Measurements from ENCODE around the gene ZNF555.
"Not testable (repeated sequence)": the region's sequence is repeated elsewhere in the genome, so short reads cannot be mapped to it uniquely, and the experiment has no call there.

The ZNF555 gene

DNA sequence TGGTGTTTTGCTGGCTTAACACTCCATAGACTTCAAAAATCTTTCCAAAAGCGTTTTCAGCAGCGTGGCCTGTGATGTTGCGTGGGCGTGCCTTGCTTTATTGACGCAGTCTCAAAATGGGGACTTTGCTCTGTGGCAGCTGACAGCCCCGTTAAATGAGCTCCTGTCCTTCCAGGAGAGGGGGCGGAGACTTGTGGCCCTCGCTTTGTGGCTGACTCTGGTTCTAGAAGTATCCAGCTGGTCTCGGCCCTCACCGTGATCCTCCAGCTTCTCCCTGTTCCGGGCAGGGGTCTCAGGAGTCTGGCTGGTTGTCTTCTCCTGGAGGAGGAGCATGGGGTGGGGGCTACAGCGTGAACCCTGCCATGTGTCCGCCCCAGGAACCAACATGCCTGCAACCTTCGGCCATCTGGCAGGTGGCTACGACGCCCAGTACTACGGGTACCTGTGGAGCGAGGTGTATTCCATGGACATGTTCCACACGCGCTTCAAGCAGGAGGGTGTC lies 30.0 kb upstream of the ZNF555 start:
- no peak for DNase-seq (ENCODE audit: low spot score in 2 of 2)
- Mint-ChIP-seq H3K4me3 (no peak overlapping the region), H3K36me3 (ENCODE audit: insufficient read depth) (no peaks in the 10 kb centered on the region), H3K9me3 (no peaks in the 10 kb centered on the region), H3K27me3 (no peaks in the 10 kb centered on the region), H3K27ac (ENCODE audit: low read depth) (no peak overlapping the region), H3K4me1 (no peaks in the 10 kb centered on the region)
- ATAC-seq (replicated peaks; ENCODE audit: extremely low read depth, poor library complexity, severe bottlenecking): no peak

DNA sequence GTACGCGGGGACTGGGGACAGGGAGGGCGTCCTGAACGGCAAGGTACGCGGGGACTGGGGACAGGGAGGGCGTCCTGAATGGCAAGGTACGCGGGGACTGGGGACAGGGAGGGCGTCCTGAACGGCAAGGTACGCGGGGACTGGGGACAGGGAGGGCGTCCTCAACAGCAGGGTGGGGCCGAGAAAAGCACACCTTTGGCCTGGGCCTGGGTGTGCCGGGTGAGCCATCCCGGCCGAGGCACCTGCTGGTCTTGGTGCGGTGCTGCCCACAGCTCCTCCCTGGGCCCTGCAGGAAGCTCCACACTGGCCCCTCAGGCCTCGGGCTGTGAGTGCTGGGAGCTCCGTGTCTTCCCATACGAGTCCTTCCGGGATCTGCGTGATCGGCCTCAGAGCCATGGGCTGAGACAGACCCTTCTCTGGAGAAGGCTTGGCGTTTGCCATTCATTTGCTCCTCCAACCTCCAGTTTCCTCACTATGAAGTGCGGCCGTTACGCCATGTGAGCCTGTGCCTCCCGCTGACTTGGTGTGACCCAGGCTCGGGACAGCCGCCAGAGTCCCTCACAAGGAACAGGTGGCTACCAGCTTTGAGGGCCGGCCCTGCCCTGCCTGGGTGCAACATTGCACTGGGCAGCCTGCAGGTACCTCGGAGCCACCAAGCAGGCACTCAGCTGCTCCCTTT lies 29.4 kb upstream of the ZNF555 start:
- Mint-ChIP-seq H3K36me3 (ENCODE audit: insufficient read depth) (no peaks in the 10 kb centered on the region), H3K4me1 (no peaks in the 10 kb centered on the region), H3K27me3 (no peaks in the 10 kb centered on the region), H3K27ac (ENCODE audit: low read depth) (no peak overlapping the region), H3K4me3 (no peak overlapping the region), H3K9me3 (no peaks in the 10 kb centered on the region)
- no peak for DNase-seq (ENCODE audit: low spot score in 2 of 2)
- ATAC-seq (replicated peaks; ENCODE audit: extremely low read depth, poor library complexity, severe bottlenecking): no peak

DNA sequence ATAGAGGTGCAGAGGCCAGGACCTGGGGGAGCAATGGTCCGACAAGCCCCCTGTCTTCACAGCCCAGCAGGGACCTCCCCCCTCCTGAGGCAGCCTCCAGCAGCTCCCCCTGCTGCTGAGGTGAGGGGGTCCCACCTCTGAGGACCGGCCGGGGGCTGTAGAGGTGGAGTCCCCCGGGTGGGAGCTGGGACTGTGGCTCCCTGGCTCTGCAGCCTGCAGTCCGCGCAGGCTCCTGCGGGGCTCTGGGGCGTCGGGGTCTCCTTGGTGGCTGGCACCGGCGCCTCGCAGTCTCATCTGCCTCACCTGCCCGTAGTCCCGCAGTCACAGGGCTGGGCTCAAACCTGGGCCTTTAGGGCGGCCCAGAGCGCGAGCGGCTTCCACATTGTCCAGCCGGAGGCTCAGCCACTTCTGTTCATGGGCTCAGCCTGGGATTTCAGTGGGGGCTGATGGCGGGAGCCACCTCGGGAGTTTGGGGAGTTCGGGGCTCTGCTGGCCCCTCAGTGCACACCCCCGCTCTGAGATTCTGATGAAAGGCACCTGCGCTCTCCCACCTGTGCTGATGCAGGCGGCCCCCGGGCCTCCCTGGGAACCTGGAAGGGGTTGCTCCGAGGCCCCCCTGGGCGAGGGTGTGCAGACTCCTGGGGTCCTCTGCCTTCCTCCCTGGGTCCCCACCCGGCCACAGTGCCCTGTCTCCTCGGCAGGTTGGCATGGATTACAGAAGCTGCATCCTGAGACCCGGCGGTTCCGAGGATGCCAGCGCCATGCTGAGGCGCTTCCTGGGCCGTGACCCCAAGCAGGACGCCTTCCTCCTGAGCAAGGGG lies 28.7 kb upstream of the ZNF555 start:
- H3K27me3 Mint-ChIP-seq: no peaks in the 10 kb centered on the region
- DNase-seq (ENCODE audit: low spot score in 2 of 2): no peak
- H3K9me3 Mint-ChIP-seq: no peaks in the 10 kb centered on the region

DNA sequence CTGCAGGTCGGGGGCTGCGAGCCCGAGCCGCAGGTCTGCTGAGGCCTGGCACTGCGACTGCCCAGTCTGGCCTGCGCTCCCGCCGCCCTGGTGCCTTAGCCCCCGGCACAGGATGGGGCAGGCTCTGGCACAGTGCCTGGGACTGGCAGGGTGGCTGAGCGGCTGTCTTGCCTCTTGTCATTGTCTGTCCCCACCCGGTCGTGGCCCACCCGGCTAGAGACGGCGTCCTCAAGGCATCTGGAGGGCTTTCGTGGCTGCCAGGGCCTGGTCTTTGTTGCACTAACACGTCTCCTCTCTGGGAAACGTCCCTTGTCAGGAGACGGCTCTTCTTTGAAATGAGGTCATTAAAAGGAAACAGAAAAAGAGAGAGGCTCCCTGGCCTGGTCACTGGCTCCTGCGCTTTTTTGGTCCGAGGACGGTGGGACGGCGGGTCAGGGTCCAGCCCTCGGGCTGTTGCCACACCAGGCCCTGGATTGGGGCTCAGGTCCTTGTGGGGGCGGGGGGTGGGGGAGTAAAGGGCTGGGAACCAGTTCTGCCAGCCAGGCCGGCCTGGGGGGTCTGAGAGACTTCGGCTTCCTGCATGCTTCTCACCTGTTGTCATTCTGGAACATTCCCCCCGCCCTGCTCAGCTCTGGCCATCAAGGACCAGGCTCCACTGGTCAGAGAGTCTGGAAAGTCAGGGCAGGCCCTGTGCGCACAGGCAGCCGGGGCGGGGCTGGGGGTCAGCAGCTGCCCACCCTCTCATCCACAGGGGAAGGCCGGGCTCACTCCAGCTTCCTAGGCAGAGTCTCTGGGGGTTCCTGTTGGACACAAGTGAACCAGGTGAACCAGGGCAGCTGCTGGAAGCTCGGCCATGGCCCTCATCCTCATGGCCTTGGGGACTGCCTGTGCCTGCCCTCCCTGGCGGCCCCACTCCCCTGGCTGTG lies 27.8 kb upstream of the ZNF555 start:
- ATAC-seq (replicated peaks; ENCODE audit: extremely low read depth, poor library complexity, severe bottlenecking) (no peak), DNase-seq (ENCODE audit: low spot score in 2 of 2) (no peak)
- Mint-ChIP-seq H3K27ac (ENCODE audit: low read depth) (no peak overlapping the region), H3K36me3 (ENCODE audit: insufficient read depth) (peaks cover 1% of the 10 kb centered on the region), H3K4me3 (no peak overlapping the region), H3K4me1 (no peaks in the 10 kb centered on the region), H3K9me3 (no peaks in the 10 kb centered on the region), H3K27me3 (no peaks in the 10 kb centered on the region)

More for the DNA sequence above, 28.7 kb upstream of the ZNF555 start:
- no peaks in the 10 kb centered on the region for H3K36me3 Mint-ChIP-seq (ENCODE audit: insufficient read depth)
- no peak overlapping the region for H3K27ac Mint-ChIP-seq (ENCODE audit: low read depth)
- no peak overlapping the region for H3K4me3 Mint-ChIP-seq
- H3K4me1 Mint-ChIP-seq: no peaks in the 10 kb centered on the region
- no peak for ATAC-seq (replicated peaks; ENCODE audit: extremely low read depth, poor library complexity, severe bottlenecking)

DNA sequence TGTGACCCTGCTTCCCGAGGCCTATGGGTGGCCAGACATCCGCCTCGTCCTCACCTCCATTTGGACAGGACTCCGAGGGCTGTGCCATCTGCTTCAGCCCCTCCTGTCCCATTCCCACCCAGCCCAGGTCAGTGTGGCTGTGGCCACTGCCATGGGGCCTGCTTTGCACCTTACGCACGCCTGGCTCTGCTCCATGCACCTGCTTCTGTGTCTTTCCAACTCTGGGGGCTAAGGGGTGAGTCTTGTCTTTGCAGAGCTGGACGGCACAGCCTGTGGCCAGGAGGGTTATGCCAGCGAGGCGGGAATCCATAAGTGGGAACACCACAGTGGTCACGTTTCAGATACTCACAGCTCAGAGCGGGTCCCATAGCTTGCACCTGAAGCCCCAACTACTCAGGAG lies 26.8 kb upstream of the ZNF555 start:
- H3K36me3 Mint-ChIP-seq (ENCODE audit: insufficient read depth): peaks cover 1% of the 10 kb centered on the region
- DNase-seq (ENCODE audit: low spot score in 2 of 2): no peak
- H3K9me3 Mint-ChIP-seq: no peaks in the 10 kb centered on the region

DNA sequence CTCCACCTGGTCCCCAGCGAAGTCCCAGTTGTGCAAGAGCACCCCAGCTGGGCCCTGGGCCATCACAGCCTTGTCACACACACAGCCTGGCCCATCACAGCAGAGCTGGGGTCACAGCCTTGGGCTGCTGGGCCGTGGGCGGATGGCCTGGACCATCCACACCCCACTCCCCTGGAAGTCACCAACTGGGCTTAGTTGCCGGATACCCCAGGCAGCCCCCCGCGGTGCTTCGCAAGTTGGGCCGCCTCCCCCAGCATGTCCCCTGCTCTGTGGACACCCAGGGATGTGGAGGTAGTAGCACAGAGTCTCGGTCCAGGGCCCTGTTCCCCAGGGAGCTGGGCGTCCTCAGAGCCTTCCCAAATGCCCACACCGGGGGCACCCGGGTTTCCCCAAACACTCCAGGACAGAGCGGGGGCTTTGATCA lies 26.1 kb upstream of the ZNF555 start:
- DNase-seq (ENCODE audit: low spot score in 2 of 2) (no peak), ATAC-seq (replicated peaks; ENCODE audit: extremely low read depth, poor library complexity, severe bottlenecking) (no peak)
- Mint-ChIP-seq H3K4me1 (no peaks in the 10 kb centered on the region), H3K4me3 (no peak overlapping the region), H3K9me3 (no peaks in the 10 kb centered on the region), H3K27me3 (no peaks in the 10 kb centered on the region), H3K36me3 (ENCODE audit: insufficient read depth) (peaks cover 4% of the 10 kb centered on the region), H3K27ac (ENCODE audit: low read depth) (no peak overlapping the region)

More for the DNA sequence above, 26.8 kb upstream of the ZNF555 start:
- no peak for ATAC-seq (replicated peaks; ENCODE audit: extremely low read depth, poor library complexity, severe bottlenecking)
- Mint-ChIP-seq H3K27me3 (no peaks in the 10 kb centered on the region), H3K27ac (ENCODE audit: low read depth) (no peak overlapping the region), H3K4me3 (no peak overlapping the region), H3K4me1 (no peaks in the 10 kb centered on the region)

DNA sequence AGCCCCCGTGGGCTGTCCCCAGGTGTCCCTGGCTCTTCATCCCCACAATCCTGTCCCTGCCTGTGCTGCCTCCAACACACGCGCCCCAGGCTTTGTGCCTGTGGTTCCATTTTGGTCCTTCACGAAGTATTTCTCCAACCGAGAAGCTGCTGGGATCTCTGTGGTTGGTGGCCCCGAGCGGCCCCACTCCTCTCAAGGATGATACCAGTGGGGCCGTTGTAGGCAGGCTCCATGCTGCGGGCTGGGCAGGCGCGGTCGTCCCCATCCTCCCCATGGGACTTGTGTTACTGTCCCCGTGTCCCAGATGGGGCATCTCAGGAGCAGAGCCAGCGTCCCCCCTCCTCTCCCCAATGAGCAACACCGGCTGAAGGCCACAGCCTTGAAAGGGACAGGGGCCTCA lies 25.4 kb upstream of the ZNF555 start:
- H3K27me3 Mint-ChIP-seq: no peaks in the 10 kb centered on the region
- no peaks in the 10 kb centered on the region for H3K9me3 Mint-ChIP-seq
- peaks cover 2% of the 10 kb centered on the region for H3K4me1 Mint-ChIP-seq
- no peak overlapping the region for H3K4me3 Mint-ChIP-seq
- H3K27ac Mint-ChIP-seq (ENCODE audit: low read depth): no peak overlapping the region
- H3K36me3 Mint-ChIP-seq (ENCODE audit: insufficient read depth): peaks cover 5% of the 10 kb centered on the region
- ATAC-seq (replicated peaks; ENCODE audit: extremely low read depth, poor library complexity, severe bottlenecking) (no peak), DNase-seq (ENCODE audit: low spot score in 2 of 2) (no peak)

DNA sequence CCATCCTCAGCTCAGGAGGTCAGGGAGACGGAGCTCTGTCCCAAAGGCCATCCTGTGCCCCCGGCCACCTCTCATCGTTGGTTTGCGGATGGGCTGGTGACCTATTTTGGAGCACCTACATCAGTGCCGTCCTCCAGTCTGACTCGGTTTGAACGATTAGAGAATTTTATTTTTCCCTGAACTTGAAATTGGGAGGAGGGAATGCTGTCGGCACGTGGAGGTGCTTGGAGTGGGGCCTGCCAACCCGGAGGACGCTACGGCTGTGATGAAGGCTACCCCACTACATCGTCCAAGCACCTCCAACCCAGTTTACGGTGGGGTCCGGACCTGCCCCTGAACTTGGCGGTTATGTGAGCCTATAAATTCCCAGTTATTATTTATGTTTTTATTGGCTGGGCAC lies 24.6 kb upstream of the ZNF555 start:
- H3K4me1 Mint-ChIP-seq: peaks cover 5% of the 10 kb centered on the region
- ATAC-seq (replicated peaks; ENCODE audit: extremely low read depth, poor library complexity, severe bottlenecking): no peak
- H3K9me3 Mint-ChIP-seq: no peaks in the 10 kb centered on the region
- peaks cover 5% of the 10 kb centered on the region for H3K36me3 Mint-ChIP-seq (ENCODE audit: insufficient read depth)
- H3K27ac Mint-ChIP-seq (ENCODE audit: low read depth): no peak overlapping the region
- no peak overlapping the region for H3K4me3 Mint-ChIP-seq
- H3K27me3 Mint-ChIP-seq: no peaks in the 10 kb centered on the region
- no peak for DNase-seq (ENCODE audit: low spot score in 2 of 2)

DNA sequence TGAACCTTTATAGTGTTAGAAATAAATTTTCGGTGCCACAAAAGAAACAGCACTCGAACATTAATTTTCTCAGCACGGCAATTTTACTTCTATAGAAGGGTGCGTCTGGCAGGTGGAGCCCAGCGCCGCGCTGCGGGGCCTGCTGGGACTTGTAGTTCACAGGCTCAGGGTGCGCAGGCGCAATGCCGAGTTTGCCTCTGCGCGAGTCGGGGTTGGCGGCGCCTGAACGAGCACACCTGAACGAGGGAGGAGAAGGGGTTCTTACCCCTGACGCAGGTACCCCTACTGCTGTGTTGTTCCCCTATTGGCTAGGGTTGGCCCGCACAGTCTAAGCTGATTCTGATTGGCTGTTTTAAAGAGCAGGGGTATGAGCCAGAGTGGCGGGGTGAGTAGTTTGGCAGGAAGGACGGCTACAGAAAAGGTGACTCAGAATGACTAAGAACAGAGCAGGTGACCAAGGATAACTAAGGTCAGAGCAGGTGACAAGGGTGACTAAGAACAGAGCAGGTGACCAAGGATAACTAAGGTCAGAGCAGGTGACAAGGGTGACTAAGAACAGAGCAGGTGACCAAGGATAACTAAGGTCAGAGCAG lies 23.9 kb upstream of the ZNF555 start:
- H3K4me1 Mint-ChIP-seq; H3K36me3 Mint-ChIP-seq (ENCODE audit: insufficient read depth); ATAC-seq (replicated peaks; ENCODE audit: extremely low read depth, poor library complexity, severe bottlenecking); H3K27ac Mint-ChIP-seq (ENCODE audit: low read depth); H3K4me3 Mint-ChIP-seq; H3K9me3 Mint-ChIP-seq; H3K27me3 Mint-ChIP-seq; DNase-seq (ENCODE audit: low spot score in 2 of 2): not testable (repeated sequence)

DNA sequence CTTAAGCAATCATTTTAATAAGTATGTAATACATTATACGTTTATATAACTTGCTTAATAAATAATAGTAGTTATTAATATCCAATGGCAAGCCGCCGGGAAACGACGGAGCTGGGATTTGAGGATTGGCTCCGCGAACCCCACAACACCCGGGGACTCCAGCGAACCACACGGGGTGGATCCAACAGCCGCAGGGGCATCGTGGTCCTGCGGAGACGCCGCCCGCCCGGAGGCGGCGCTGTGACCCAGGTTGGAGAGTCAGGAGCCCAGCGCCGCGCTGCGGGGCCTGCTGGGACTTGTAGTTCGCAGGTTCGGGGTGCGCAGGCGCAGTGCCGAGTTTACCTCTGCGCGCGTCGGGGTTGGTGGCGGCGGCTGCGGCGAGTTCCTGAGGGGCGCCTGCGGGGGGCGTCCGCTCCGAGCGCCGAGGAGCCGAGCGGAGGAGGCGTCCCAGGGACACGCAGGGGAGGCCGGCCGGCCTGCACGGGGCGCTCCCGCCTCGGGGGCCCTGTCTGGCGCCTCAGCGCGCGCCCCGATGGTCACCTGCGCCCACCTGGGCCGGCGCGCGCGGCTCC lies 21.6 kb upstream of the ZNF555 start, which contains the start of gene ZNF554:
TSS of gene ZNF554 (plus strand) at position 329 of the 572 bp plus-strand sequence. CDS start at position 533, 204 bp downstream.
- peak; percentile 94 to 97 for DNase-seq (ENCODE audit: low spot score in 2 of 2)
- no peaks in the 10 kb centered on the region for H3K9me3 Mint-ChIP-seq
- peak within 1 kb of the TSS; percentile 81 for H3K4me3 Mint-ChIP-seq
- no peaks in the 10 kb centered on the region for H3K27me3 Mint-ChIP-seq
- peaks cover 5% of the 10 kb centered on the region for H3K36me3 Mint-ChIP-seq (ENCODE audit: insufficient read depth)
- ATAC-seq (replicated peaks; ENCODE audit: extremely low read depth, poor library complexity, severe bottlenecking): peak; percentile 98
- peaks cover 5% of the 10 kb centered on the region for H3K4me1 Mint-ChIP-seq
- H3K27ac Mint-ChIP-seq (ENCODE audit: low read depth): peak within 1 kb of the TSS; percentile 49

DNA sequence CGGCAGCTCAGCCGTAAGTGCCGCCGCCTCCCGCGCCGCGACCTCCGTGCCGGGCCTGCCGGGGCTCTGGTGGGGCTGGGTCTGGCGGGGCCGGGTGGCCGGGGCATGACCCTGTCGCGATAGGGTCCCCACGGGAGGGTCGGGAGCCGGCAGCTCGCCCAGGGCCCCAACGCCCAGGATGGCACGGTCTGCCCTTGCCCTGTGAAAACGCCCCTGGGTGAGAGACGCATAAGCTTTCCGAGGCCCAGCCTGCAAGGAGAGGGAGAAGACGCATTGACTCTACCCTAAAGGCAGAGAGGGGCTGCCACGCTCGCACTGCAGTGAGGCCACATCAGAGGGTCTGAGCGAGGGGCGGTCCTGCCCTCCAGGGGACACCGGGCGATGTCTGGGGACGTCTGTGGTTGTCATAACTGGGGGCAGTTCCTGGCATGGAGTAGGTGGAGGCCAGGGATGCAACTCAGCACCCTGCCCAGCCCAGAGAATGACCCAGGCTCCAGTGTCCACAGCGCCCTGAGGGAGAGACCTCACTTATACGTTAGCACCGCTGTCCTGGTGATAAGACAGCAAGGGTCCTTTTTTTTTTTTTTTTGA lies 21.1 kb upstream of the ZNF555 start:
- H3K27ac Mint-ChIP-seq (ENCODE audit: low read depth): peak overlapping the region; percentile 49
- no peaks in the 10 kb centered on the region for H3K9me3 Mint-ChIP-seq
- no peaks in the 10 kb centered on the region for H3K27me3 Mint-ChIP-seq
- H3K36me3 Mint-ChIP-seq (ENCODE audit: insufficient read depth): peaks cover 5% of the 10 kb centered on the region
- DNase-seq (ENCODE audit: low spot score in 2 of 2): no peak
- peak overlapping the region; percentile 81 for H3K4me3 Mint-ChIP-seq
- H3K4me1 Mint-ChIP-seq: peaks cover 5% of the 10 kb centered on the region
- peak; percentile 26 for ATAC-seq (replicated peaks; ENCODE audit: extremely low read depth, poor library complexity, severe bottlenecking)
